Left lobe of liver (tissue), 2 donors: ENCODE measurements around the gene PTX4. TPM values are rescaled to one million over a fixed set of nuclear protein-coding genes. Genes with fewer than 3 reads are reported as not detected.

Experiments
- ATAC-seq: fragments of 200-7000 bp; cut with Tn5 transposase; one replicate; pipeline ENCODE4 v1.9.1; 2020; ENCODE audit warnings: mild to moderate bottlenecking, moderate library complexity
- DNase-seq: peaks from one replicate; pipeline ENCODE4 v3.0.0-alpha.2; 2020; ENCODE audit warnings: low spot score
- total RNA-seq: library from RNA; stranded (reverse); gene quantifications from one replicate; pipeline ENCODE4 v1.2.1, GENCODE V29; 2021
- donor health status: DM: no; HTN: no; CAD: no; lungs with moderate emphysema.
- donor health status: DM: no; HTN: yes; CAD: no.

The PTX4 gene
- total RNA-seq, 1 donor from 2014 or later = not detected

DNA sequence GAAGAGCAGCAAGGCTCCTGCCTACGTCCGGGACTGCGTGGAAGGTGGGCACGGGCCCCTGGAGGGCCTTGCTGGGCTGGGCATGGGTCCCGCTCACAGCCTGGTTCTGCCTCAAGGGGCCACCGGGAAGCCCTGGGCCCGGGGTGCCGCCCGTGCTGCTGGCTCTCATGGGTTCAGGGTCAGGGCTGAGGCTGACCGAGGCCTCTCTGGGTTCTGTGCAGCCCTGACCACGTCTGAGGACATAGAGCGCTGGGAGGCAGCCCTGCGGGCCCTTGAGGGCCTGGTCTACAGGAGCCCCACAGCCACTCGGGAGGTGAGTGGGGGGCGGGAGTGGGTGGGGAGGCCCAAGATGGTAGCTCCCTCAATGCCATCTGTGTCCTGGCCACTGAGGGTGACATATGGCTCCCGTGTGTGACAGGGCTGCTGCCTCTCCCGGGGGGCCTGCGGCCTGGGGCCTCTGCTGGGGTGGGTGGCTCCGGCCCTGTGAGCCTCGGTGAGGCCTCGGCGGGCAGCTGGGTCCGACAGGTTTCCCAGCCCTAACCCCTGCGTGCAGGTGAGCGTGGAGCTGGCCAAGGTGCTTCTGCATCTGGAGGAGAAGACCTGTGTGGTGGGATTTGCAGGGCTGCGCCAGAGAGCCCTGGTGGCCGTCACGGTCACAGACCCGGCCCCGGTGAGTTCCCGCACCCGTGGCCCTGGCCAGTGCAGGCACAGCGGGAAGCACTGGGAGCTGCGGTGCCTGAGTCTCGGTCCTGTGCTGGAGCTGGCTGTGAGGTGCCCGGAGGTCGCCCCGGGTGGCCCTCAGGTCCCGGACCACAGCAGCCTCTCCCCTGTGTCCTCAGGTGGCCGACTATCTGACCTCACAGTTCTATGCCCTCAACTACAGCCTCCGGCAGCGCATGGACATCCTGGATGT, 13.6 kb upstream of the PTX4 start:
- ATAC-seq (no peak), DNase-seq (no peak)

DNA sequence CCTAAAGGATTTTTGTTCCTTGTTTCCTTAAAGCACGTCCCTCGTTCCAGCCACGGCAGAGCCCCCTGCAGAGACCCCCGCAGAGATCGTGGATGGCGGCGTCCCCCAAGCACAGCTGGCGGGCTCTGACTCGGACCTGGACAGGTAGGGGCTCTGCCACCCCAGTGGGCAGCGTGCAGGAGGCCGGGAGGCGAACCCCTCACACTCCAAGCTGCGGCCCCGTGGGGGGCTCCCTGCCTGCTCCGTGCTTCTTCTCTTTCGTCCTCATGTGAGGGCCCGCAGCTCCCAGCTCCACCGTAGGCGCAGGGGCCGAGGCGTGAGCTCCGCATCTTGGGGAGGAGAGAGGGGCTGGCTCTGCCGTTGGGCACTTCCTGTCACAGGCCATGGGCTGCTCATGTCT, 12.9 kb upstream of the PTX4 start:
- no peak for DNase-seq
- no peak for ATAC-seq

DNA sequence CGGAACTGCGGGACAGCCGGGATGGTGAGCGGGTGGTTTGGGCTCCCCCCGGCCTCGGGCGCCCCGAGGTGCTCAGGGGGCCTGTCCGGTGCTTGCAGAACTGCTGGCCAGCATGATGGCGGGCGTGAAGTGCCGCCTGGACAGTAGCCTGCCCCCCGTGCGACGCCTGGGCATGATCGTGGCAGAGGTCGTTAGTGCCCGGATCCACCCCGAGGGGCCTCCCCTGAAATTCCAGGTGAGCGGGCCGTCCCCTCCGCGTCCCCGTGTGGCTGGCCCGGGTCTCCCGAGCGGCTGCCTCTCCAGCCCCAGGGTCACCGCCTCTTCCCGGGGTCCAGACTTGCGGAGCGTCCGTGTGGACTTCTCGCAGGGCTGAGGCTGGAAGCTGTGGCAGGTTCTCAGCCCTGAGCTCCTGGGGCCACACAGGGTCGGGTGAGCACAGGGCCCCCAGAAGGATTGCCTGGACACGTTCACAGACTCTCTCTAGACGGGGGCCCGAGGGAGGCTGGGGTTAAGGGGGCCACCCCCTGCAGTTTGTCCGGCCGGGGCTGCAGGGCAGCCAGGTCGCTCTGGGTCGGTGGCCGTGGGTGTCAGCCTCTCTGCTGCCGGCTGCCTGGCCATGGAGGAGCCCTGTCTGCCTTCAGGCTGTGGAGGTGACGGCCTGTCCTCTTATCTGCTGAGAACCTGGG, 11.9 kb upstream of the PTX4 start:
- ATAC-seq (no peak), DNase-seq (no peak)

DNA sequence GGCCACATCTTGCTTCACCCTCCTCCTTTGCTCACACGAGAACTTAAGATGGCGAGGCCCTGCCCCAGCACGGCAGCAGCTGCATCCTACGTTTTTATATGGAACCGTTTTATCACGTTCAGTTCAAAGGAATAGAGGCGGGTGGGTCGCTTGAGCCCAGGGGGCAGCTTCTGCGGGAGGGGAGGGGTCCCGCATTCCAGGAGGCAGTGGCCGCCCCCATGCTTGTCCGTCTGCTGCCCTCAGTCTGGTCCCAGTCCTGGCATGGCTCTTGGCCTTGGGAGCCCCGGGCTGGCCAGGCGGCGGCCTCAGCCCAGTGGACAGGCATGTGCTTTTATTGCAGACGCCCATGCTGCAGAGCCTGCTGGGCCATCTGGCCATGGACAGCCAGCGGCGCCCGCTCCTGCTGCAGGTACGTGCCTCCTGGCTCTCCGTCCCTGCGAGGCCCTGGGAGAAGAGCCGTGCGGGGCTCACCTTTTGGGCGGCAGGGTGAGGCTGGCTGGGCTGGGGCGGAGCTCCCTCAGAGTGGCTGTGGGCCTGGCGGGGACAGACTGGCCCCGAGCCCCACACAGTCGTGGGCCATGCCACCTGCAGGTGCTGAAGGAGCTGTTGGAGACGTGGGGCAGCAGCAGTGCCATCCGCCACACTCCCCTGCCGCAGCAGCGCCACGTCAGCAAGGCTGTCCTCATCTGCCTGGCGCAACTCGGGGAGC, 11.2 kb upstream of the PTX4 start:
- ATAC-seq = no peak
- no peak for DNase-seq

DNA sequence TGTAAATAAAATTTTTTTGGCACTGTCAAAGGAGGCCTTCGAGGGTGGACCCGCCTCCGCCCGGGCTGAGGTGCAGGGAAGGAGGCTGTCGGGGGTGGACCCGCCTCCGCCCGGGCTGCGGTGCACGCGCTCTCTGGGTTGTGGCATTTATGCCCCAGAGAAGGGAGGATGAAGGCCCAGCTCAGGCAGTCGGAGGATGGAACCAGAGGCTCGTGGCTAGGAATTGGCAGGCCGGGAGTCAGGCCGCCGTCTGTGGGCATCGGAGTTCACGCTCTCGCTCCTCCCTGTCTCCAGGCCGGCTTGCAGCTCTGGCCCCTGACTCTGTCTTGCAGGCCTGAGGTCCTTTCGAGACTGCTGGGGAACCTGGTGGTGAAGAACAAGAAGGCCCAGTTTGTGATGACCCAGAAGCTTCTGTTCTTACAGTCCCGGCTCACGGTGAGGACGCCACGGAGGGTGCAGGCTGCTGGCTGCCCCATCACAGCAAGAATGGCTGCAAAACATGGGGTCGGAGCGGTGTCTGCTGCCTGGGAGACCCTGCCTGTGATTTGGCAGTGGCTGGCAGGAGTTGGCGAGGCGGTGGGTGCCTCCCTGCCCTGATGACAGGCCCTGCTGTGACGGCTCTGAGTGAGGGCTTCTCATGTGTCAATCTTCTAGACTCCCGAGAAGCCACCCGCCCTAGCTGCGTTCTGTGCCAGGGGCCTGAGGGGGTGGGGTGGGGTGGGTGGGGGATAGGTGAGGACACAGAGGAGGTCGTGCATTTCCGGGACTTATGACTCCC, 10.3 kb upstream of the PTX4 start:
- no peak for DNase-seq
- ATAC-seq = no peak

DNA sequence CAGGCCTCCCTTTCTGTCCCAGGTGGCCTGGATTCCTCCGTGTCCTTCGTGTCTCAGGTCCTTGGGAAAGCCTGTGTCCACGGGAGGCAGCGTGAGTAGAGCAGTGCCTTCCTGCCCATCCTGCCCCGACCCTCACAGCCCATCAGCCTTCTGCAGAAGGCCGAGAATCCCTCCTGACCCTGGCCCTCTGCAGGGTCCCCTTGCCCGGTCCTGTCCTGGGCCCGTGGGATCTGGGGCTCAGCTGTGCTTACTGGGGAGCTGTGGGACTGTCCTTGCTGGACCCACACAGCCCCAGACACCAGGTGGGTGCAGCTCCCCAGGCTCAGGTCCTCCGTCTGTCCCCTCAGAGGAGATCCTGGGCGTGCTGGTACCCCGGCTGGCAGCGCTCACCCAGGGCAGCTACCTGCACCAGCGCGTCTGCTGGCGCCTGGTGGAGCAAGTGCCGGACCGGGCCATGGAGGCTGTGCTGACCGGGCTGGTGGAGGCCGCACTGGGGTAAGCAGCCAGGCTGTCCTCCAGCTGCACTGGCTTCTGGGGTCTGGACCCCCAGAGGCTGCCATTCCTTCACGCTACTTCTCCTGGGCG, 8.4 kb upstream of the PTX4 start:
- DNase-seq = no peak
- ATAC-seq = no peak

DNA sequence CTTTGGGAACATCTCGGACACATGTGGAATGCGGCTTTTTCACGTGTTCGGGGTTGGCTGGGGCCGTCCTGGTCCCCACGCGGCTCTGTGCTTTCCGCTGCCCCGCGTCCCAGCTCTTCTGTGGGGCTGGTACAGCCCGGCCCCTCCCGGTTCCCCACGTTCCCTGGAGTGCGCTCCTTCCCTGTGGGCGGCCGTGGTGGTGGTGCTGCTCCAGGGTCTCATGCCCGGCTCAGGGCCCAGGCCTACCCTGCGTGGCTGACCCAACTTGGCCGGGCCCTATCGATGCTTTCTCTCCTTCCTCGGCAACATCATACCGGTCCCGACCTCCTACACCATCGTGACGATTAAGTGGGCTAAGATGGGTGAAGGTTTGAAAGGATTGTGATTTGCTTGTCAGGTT, 7.7 kb upstream of the PTX4 start:
- ATAC-seq = no peak
- DNase-seq = no peak

DNA sequence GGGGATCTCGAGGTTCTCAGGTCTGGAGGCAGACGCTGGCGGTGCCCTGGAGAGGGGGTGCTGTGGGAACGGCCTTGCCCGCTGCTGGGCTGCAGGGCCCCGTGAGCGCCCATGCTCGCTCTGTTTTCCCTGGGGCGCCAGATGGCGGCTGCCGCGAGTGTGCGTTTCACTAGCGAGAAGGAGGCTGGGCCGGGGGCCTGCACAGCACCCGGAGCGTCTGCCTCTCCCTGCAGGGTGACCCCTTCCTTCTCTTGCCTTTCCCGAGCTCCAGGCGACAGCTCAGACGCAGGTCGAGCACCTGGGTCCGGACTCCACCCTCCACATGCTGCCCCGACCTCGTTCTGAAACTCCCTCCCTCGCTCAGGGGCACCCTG, 7.1 kb upstream of the PTX4 start:
- DNase-seq = no peak
- ATAC-seq = no peak

DNA sequence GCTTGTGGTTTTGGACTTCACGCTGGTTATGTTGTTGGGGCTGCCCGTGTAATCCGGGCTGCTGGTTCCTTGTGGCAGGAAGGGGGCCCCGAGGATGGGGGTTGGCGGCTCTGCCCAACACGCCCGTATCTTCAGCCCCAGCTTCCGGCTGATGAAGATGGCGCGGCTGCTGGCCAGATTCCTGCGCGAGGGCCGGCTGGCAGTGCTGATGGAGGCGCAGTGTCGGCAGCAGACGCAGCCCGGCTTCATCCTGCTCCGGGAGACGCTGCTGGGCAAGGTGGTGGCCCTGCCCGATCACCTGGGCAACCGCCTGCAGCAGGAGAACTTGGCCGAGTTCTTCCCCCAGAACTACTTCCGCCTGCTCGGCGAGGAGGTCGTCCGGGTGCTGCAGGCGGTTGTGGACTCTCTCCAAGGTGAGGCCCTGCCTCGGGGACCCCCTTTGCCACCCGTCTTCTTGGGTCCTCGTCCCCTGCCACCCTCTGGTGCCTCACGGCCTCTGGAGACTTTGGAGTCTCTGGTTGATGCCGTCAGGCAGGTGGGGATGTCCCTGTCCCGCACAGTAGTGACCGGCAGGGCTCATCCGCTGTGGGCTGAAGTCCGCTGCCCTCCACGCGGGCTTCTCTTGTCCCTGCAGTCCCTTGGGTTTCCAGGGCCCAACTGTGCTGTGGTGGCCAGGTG, 6.6 kb upstream of the PTX4 start:
- no peak for ATAC-seq

DNA sequence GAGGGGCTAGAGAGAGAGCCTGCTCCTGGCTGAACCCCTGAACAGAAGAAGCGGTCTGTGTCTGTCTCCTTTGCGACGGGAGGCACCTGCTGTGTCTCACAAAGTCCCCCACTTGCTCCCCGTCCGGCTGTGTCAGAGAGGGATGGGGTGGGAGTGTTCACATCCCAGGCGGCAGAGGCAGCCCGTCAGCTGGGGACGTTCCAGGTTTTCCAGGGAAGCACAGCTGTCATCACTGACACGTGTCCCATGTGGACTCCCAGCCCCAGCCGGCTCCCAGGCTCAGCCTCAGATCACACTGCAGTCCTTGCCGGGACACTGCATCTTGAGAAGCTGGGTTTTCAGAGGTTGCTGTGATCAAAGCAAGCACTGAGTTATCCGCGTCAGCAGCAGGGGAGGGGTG, 6.0 kb upstream of the PTX4 start:
- ATAC-seq = no peak
- no peak for DNase-seq

More for the DNA sequence above, 6.6 kb upstream of the PTX4 start:
- no peak for DNase-seq

DNA sequence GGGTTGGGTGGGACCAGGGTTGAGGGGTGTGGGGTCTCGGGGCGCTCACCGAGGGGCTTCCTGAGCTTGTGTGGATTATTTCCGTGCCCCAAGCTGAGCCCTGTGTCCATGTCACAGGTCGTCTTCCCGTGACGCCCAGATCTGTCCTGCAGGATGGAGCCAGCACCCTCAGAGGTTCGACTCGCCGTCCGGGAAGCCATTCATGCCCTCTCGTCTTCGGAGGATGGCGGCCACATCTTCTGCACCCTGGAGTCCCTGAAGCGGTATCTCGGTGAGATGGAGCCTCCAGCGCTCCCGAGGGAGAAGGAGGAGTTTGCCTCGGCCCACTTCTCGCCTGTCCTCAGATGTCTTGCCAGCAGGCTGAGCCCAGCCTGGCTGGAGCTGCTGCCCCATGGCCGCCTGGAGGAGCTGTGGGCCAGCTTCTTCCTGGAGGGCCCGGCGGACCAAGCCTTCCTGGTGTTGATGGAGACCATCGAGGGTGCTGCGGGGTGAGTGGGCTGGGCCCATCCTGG, 5.4 kb upstream of the PTX4 start:
- peak; percentile 5 for ATAC-seq
- DNase-seq = no peak

DNA sequence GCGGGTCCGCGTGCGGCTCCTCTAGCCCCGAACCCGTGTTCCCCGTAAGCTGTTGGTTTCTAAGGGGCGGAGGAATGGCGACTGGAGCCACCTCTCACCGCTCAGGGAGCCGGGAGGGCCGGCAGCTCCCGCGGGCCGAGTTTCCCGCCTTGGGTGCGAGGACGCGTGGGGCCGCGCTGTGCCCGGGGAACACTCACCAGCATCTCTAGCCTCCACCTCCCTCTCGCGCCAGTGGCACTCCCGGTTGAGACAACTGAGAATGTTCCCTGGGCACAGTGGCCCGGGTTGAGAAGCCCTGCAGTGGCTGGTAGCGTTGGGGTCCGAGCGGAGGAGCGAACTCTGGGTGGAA, 5.0 kb upstream of the PTX4 start:
- ATAC-seq = peak; percentile 13
- DNase-seq = no peak

DNA sequence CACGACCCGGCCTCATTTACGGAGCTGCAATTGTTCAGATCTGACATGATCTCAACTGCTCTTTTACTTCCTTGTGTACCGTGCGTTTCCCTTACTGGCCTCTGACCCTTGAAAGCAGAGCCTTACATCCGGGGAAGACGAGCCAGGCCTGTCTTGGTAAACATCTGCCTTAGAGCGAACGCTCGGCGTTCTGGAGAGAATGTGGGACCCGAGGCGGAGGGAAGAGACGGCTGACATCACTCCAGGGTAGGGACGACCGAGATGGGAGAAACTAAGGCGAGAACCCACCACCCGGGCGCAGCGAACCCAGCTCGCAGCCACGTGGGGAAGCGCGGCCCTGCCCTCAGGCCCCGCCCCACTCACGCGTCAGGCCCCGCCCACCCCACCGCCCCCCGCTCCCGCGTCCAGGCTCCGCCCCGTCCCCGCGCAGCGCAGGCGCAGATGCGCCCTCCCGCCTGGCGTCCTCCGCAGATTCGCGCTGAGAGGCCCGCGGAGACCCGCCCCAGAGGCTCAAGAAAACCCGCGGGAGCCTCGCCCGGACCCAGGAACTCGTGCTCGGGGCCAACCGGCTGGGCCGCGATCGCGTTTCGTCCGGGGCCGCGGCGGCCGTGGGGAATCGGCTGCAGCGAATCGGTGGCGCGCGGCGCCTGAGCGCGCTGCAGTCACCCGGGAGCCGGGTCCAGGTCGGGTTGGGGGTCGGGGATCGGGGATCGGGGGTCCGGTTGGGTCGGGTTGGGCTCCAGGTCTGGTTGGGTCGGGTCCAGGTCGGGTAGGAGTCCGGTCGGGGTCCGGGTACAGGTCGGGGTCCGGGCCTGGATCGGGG, 4.4 kb upstream of the PTX4 start, which contains the start of gene TELO2:
Gene TELO2 (plus strand): TSS at position 438 of the 823 bp plus-strand sequence. CDS start 922 bp downstream, outside the sequence.
- ATAC-seq (peak; percentile 96), DNase-seq (peak; percentile 84)

DNA sequence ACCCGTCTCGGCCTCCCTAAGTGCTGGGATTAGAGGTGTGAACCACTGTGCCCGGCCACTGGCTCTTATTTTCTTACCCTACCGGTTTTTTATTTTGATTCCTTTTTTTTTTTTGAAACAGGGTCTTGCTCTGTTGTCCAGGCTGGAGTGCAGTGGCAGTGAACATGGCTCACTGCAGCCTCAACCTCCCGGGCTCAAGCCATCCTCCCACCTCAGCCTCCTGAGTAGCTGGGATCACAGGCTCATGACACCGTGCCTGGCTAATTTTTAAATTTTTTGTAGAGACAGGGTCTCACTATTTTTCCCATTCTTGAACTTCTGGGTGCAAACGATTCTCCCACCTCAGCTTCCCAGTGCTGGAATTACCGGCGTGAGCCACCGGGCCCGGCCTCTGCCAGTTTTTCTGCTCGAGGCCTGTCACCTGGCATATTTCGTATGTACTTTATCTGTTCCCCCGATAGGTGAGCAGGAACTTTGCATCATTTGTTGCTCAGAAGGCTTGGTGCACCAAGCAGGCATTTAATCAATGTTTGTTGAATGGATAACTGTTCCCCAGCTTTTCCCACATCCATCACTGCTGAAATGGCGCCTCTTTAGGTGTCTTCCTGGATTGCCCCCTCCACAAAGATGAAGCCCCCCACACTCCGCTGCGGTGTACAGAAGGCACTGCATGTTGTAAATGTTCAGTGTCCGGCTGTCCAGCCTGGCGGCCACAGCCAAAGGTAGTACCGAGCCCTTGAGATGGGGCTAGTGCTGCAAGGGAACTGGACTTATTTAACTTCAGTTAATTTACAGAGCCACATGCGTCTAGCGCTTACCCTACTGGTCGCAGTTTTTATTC, 3.6 kb upstream of the PTX4 start:
- DNase-seq = no peak
- no peak for ATAC-seq

DNA sequence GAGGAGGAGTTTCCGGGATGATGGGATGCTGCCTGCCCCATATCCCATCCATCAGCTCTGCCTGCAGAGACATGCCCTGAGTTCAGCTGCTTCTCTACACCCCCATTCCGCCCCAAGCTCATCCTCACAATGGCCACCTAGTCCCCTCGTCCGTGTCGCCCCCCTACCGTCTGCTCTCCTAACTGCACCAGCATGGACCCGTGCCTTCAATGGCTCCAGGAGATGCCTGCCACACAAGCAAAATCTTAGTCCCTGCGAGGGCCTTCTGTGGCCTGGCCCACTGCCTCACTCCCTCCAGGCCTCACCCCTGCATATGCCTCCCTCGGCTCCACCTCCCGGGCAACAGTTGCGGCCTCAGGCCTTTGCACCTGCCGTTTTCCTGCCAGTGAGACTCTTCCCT, 2.6 kb upstream of the PTX4 start:
- no peak for DNase-seq
- no peak for ATAC-seq

DNA sequence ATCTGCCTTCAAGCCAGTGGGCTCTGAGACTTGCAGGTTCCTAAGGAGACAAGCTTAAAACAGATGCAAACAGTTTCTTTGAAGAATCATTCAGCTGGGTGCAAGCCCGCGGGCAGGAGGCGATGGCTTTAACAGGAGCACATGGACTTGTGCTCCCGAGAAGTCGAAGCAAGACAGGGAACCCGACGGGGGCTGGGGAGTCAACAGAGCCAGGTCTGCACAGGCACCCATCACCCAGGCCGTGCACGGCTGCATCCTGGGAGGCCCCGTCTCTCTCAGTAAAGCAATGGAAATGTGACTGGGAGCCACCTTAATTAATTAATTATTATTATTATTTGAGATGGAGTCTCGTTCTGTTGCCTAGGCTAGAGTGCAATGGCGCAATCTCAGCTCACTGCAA, 333 bp upstream of the PTX4 start:
- ATAC-seq = no peak
- DNase-seq = no peak

DNA sequence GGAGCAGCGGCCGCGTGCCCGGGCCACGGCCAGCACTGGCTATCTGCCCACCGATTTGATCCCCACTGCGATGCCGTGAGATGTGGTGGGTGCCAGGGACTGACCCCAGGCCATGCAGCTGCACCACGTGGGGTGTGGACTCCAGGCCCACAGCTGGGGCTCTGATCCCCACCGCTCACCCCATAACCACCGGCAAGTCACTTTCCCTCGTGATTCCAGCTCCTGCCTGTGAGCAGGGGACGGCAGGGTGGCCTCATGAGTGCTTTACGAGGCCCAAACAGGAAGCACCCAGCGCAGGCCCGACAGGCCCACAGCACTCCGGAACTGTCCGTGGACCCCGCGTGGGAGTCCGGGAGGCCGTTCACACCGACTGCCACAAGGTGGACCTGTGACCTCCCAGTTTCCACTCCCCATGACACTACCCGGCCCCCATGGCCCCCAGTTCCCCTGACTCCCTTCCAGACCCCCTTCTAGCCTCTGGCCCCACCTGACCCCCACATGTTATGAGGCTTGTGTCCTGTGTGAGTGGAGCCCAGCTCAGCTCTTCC, 616 bp downstream of the PTX4 start:
- DNase-seq = no peak
- ATAC-seq = no peak
